Measurements from ENCODE around the gene RPL18A. TPM values are rescaled to one million over a fixed set of nuclear protein-coding genes. Genes with fewer than 3 reads are reported as not detected.

The RPL18A gene
- total and polyA plus RNA-seq, 2 experiments from 2014 or later = 1,314 to 2,829 TPM

Small RNA genes lying within 50 kb of the gene (small RNA-seq; reads per million reads assigned to genes)
- gene SNORA68 (ENCODE audit: low replicate concordance) = not detected

Other genes with a start within 250 kb of the RPL18A start
- gene UNC13A, start 171.6 kb upstream of the RPL18A start, total RNA-seq (2014; rRNA removed; shearing (Covaris generic)) = 25.0 and 30.4 TPM in 2 replicates
- gene UNC13A, start 171.6 kb upstream of the RPL18A start, polyA plus RNA-seq (2016; fragmentation: Nextera tagmentation; extraction: Ambion mirVana) = 8.7 and 9.5 TPM in 2 replicates
- gene MAP1S, start 140.4 kb upstream of the RPL18A start, total RNA-seq (2014; rRNA removed; shearing (Covaris generic)) = 67.6 and 102 TPM in 2 replicates
- 104 and 118 TPM in 2 replicates for gene MAP1S, start 140.4 kb upstream of the RPL18A start, polyA plus RNA-seq (2016; fragmentation: Nextera tagmentation; extraction: Ambion mirVana)
- 22.4 and 42.3 TPM in 2 replicates for gene FCHO1, start 108.4 kb upstream of the RPL18A start, total RNA-seq (2014; rRNA removed; shearing (Covaris generic))
- 14.9 and 18.5 TPM in 2 replicates for gene FCHO1, start 108.4 kb upstream of the RPL18A start, polyA plus RNA-seq (2016; fragmentation: Nextera tagmentation; extraction: Ambion mirVana)
- 1.0 and 1.9 TPM in 2 replicates for gene B3GNT3, start 64.8 kb upstream of the RPL18A start, total RNA-seq (2014; rRNA removed; shearing (Covaris generic))
- gene B3GNT3, start 64.8 kb upstream of the RPL18A start, polyA plus RNA-seq (2016; fragmentation: Nextera tagmentation; extraction: Ambion mirVana) = 0.90 and 0.99 TPM in 2 replicates
- not detected in 2 replicates for gene INSL3, start 38.4 kb upstream of the RPL18A start, total RNA-seq (2014; rRNA removed; shearing (Covaris generic))
- 0.76 and 1.5 TPM in 2 replicates for gene INSL3, start 38.4 kb upstream of the RPL18A start, polyA plus RNA-seq (2016; fragmentation: Nextera tagmentation; extraction: Ambion mirVana)
- 4.2 and 5.4 TPM in 2 replicates for gene JAK3, start 11.9 kb upstream of the RPL18A start, total RNA-seq (2014; rRNA removed; shearing (Covaris generic))
- gene JAK3, start 11.9 kb upstream of the RPL18A start, polyA plus RNA-seq (2016; fragmentation: Nextera tagmentation; extraction: Ambion mirVana) = 2.8 and 2.9 TPM in 2 replicates
- gene SLC5A5, start 12.0 kb downstream of the RPL18A start, total RNA-seq (2014; rRNA removed; shearing (Covaris generic)) = 2.1 and 2.6 TPM in 2 replicates
- gene SLC5A5, start 12.0 kb downstream of the RPL18A start, polyA plus RNA-seq (2016; fragmentation: Nextera tagmentation; extraction: Ambion mirVana) = 1.0 and 1.7 TPM in 2 replicates
- gene CCDC124, start 73.1 kb downstream of the RPL18A start, total RNA-seq (2014; rRNA removed; shearing (Covaris generic)) = 55.0 and 56.0 TPM in 2 replicates
- 182 and 194 TPM in 2 replicates for gene CCDC124, start 73.1 kb downstream of the RPL18A start, polyA plus RNA-seq (2016; fragmentation: Nextera tagmentation; extraction: Ambion mirVana)
- 12.4 and 29.8 TPM in 2 replicates for gene KCNN1, start 107.2 kb downstream of the RPL18A start, total RNA-seq (2014; rRNA removed; shearing (Covaris generic))
- 2.2 and 3.3 TPM in 2 replicates for gene KCNN1, start 107.2 kb downstream of the RPL18A start, polyA plus RNA-seq (2016; fragmentation: Nextera tagmentation; extraction: Ambion mirVana)
- gene ARRDC2, start 148.3 kb downstream of the RPL18A start, total RNA-seq (2014; rRNA removed; shearing (Covaris generic)) = 7.1 and 18.7 TPM in 2 replicates
- gene ARRDC2, start 148.3 kb downstream of the RPL18A start, polyA plus RNA-seq (2016; fragmentation: Nextera tagmentation; extraction: Ambion mirVana) = 2.4 and 3.2 TPM in 2 replicates
- not detected in 2 replicates for gene IL12RB1, start 227.0 kb downstream of the RPL18A start, total RNA-seq (2014; rRNA removed; shearing (Covaris generic))
- not detected in 2 replicates for gene IL12RB1, start 227.0 kb downstream of the RPL18A start, polyA plus RNA-seq (2016; fragmentation: Nextera tagmentation; extraction: Ambion mirVana)
- 8.8 and 9.9 TPM in 2 replicates for gene MAST3, start 237.9 kb downstream of the RPL18A start, total RNA-seq (2014; rRNA removed; shearing (Covaris generic))
- gene MAST3, start 237.9 kb downstream of the RPL18A start, polyA plus RNA-seq (2016; fragmentation: Nextera tagmentation; extraction: Ambion mirVana) = 5.6 and 6.3 TPM in 2 replicates

Data from GM23338 (cell line).